ENCODE data around the gene ZNF444. TPM values are rescaled to one million over a fixed set of nuclear protein-coding genes. Genes with fewer than 3 reads are reported as not detected.
A peak's percentile ranks its signal among the peaks of the same experiment; 100 is the strongest.

ZNF444 gene
- total RNA-seq, 1 donor from 2014 or later: 40.2 TPM

DNA sequence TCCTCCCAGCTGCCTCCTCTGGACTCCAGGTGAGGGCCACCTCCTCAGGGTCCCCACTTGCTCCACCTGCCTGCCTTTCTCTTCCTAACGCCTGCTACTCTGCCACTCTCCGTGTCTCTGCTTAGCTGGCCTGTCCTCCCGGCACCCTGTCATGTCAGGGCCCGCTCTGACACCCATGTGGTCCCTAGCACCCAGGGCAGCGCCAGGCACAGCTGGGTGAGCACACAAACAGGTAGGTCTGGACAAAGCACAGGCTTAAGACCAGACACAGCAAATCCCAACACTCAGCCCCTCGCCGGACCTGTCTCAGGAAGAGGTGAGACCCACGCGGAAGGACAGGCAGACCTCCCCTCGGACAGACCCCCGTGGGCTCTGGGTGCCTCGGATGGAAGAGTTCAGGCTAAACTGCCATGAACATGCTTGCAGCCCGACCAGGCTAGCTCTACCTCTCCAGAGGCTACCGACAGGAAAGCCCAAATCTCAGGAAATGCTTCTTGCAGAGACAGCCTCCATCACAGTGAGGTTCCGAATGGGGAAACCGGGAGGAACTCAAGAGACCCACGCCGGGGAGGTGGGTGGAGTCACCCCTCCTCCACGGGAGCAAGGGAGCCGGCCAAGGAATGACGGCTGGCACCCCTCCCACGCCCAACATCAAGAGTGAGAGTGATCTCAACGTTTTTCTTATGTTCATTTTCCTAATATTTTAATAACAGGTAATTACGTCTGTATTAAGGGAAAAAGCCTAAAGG lies 32.5 kb upstream of the ZNF444 start:
- TF ChIP-seq, protein P1, sequence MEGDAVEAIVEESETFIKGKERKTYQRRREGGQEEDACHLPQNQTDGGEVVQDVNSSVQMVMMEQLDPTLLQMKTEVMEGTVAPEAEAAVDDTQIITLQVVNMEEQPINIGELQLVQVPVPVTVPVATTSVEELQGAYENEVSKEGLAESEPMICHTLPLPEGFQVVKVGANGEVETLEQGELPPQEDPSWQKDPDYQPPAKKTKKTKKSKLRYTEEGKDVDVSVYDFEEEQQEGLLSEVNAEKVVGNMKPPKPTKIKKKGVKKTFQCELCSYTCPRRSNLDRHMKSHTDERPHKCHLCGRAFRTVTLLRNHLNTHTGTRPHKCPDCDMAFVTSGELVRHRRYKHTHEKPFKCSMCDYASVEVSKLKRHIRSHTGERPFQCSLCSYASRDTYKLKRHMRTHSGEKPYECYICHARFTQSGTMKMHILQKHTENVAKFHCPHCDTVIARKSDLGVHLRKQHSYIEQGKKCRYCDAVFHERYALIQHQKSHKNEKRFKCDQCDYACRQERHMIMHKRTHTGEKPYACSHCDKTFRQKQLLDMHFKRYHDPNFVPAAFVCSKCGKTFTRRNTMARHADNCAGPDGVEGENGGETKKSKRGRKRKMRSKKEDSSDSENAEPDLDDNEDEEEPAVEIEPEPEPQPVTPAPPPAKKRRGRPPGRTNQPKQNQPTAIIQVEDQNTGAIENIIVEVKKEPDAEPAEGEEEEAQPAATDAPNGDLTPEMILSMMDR (conservative IDR thresholded peaks at IDR 0.05; ENCODE audit: low read depth, low read length): no peak
- DNase-seq (ENCODE audit: low read depth): no peak
- H3K4me3 ChIP-seq (ENCODE audit: low read depth, low read length): no peak overlapping the region

DNA sequence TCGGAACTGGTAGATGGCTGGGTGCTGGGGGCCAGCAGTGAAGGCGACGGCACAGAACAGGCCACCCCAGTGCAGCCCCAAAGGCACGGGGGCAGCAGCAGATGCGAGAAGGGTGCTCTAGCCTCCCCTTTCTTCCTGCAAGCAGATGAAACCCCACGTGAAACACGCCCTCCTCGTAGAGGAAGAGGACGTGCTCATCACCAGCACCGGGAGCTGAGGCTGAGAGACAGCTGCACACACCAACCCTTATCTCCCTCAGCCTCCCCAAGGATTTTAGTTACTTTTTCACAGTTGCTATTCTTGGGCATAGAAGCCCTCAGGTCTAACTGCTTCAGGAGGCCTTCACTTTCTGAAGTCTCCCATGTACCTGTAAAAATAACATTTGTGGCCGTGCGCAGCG lies 31.9 kb upstream of the ZNF444 start:
- TF ChIP-seq, protein P1 (conservative IDR thresholded peaks at IDR 0.05; ENCODE audit: low read depth, low read length): no peak
- DNase-seq (ENCODE audit: low read depth): no peak
- H3K4me3 ChIP-seq (ENCODE audit: low read depth, low read length): no peak overlapping the region

DNA sequence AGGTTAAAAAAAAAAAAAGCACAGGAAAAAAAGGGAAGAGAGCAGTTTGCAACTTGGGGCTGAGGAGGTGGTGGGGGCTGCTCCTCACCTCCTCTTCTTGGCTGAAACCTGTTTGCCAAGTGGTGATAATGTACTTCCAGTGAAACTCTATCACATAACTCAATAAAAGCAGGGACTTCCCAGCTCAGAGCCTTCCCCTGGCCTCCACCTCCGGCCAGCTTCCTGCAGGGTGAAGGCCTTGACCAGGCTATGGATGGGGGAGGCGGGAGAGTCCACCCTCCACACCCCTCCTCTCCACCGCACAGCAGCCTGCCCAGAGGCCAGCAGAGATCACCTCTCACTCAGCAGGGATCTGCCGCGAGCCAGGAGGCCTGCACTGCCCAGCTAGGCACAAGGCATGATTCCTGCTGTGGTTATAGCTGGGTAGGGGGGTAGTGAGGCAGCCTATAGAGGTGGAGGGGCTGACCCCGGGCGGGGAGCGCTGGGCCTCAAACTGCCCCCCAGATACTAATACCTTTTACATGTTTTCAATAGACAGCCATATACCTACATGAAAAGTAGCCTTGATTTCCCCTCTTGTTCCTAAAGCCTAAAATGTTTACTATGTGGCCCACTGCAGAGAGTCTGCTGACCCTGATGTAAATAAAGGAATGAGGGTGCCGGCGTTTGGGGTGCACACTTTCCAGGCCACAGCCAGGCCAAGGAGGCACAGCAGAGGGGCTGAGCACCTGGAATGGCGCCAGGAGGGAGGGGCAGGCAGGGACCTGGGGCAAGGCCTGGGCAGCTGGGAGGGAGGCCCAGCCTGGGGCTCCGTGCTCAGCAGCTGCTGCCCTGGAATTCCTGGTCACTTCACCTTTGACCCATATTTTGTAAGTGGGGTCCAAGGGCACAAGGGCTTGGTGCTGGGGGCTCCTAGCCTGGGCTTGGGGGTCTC lies 30.3 kb upstream of the ZNF444 start:
- TF ChIP-seq, protein P1 (conservative IDR thresholded peaks at IDR 0.05; ENCODE audit: low read depth, low read length): no peak
- DNase-seq (ENCODE audit: low read depth): no peak
- peak overlapping the region; percentile 27 for H3K4me3 ChIP-seq (ENCODE audit: low read depth, low read length)

DNA sequence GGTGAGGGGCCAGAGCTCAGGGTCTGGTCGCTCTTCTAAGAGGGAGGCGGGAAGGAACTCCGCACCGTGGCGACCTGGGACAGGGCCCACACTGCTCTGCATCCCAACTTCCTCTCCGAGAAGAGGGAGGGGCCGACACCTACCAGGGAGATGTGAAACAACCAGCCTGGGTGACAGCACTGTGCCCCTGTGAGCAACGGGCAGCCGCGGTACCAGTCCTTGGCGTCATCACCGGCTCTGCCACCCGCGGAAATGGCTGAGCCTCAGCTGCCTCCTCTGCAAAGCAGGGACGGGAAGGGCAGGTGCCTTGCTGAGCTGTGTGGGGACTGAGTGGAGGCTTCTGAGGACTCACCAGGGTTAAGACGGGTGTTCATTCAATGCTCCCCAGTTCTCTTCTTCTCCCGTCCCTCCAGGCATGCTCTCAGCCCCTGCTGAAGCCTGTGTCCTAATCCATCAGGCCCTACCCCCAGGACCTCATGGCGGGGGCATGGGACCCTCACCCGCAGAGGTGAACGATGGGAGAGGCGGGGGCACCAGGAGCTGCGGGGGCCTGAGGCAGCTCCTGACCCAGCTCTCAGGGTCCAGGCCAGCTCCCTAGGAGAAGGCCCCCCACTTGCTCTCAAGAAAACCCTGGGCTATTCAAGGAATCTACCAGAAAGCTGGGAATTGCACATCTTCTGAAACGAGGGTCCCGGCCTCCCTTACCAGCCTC lies 29.3 kb upstream of the ZNF444 start:
- TF ChIP-seq, protein P1 (conservative IDR thresholded peaks at IDR 0.05; ENCODE audit: low read depth, low read length): no peak
- H3K4me3 ChIP-seq (ENCODE audit: low read depth, low read length): peak overlapping the region; percentile 27
- DNase-seq (ENCODE audit: low read depth): no peak

DNA sequence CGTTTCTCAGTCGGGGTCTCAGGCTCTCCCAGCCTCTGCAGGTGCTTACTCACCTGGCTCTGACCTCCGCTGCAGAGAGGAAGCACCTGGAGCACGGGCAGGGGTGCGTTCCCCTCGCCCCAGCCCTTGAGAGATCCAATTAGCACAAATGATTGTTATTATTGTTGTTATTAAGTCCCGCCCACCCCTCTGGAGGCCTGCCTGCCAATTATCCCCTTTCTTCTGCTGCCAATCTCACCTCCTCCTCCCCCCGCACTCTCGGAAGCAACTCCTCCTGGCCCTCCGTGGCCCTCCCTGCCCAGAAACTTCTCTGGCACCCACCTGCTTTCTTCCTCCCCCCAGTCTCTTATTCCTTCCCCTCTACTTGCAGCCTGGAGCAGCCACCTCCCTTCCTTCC lies 28.8 kb upstream of the ZNF444 start:
- no peak for DNase-seq (ENCODE audit: low read depth)
- TF ChIP-seq, protein P1 (conservative IDR thresholded peaks at IDR 0.05; ENCODE audit: low read depth, low read length): no peak
- no peak overlapping the region for H3K4me3 ChIP-seq (ENCODE audit: low read depth, low read length)

DNA sequence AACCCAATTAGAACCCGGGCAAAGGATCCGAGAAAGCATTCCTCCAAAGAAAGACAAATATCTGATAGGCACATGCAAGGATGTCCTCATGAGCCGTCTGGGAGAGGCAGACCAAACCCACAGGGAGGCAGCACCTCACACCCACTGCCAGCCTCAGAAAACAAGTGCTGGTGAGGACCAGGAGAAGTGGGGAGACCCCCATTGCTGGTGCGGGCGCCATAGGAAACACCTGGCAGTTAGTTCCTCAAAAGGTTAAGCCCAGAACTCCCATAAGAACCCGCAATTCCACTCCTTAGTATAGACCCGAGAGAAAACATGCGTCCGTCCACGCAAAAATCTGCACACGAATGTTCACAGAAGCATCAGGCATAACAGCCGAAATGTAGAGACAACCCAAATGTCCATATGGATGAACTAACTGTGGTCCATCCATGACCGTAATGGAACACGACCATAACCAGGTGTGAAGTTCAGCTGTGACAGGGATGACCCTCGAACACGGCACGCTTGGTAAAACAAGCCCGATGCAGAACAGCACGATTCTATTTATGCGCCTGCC lies 27.9 kb upstream of the ZNF444 start:
- TF ChIP-seq, protein P1 (conservative IDR thresholded peaks at IDR 0.05; ENCODE audit: low read depth, low read length): no peak
- no peak overlapping the region for H3K4me3 ChIP-seq (ENCODE audit: low read depth, low read length)

More for the DNA sequence above, 27.9 kb upstream of the ZNF444 start:
- no peak for DNase-seq (ENCODE audit: low read depth)
